Measurements from ENCODE around the gene CC2D2A.

CC2D2A gene

GRCh38 chr4:15466596-15466995 lies 3.1 kb upstream of the CC2D2A start:
- no peak for DNase-seq (ENCODE audit: low read depth in 2 of 2)

GRCh38 chr4:15470128-15470475 lies 420 bp downstream of the CC2D2A start:
- no peak for DNase-seq (ENCODE audit: low read depth in 2 of 2)

GRCh38 chr4:15476396-15476795 lies 6.7 kb downstream of the CC2D2A start:
- no peak for DNase-seq (ENCODE audit: low read depth in 2 of 2)

- DNase-seq (ENCODE audit: low read depth in 2 of 2): no peak
Observed at GRCh38 chr4:15478724-15479088, 9.0 kb downstream of the CC2D2A start.

- DNase-seq (ENCODE audit: low read depth in 2 of 2): peak; percentile 77 to 79
Observed at GRCh38 chr4:15479089-15479912, 9.6 kb downstream of the CC2D2A start.

GRCh38 chr4:15479913-15480185 lies 10.2 kb downstream of the CC2D2A start:
- no peak for DNase-seq (ENCODE audit: low read depth in 2 of 2)

GRCh38 chr4:15481961-15482745 lies 12.5 kb downstream of the CC2D2A start:
- no peak for DNase-seq (ENCODE audit: low read depth in 2 of 2)

- DNase-seq (ENCODE audit: low read depth in 2 of 2): no peak
Observed at GRCh38 chr4:15482842-15483241, 13.2 kb downstream of the CC2D2A start.

GRCh38 chr4:15488136-15488535 lies 18.5 kb downstream of the CC2D2A start:
- no peak for DNase-seq (ENCODE audit: low read depth in 2 of 2)

GRCh38 chr4:15488658-15489470 lies 19.2 kb downstream of the CC2D2A start:
- DNase-seq (ENCODE audit: low read depth in 2 of 2): peak; percentile 89 to 93

- no peak for DNase-seq (ENCODE audit: low read depth in 2 of 2)
Observed at GRCh38 chr4:15489551-15489950, 19.9 kb downstream of the CC2D2A start.

- no peak for DNase-seq (ENCODE audit: low read depth in 2 of 2)
Observed at GRCh38 chr4:15493411-15493810, 23.7 kb downstream of the CC2D2A start.

GRCh38 chr4:15495621-15496020 lies 25.9 kb downstream of the CC2D2A start:
- no peak for DNase-seq (ENCODE audit: low read depth in 2 of 2)

GRCh38 chr4:15498356-15498755 lies 28.7 kb downstream of the CC2D2A start:
- no peak for DNase-seq (ENCODE audit: low read depth in 2 of 2)

GRCh38 chr4:15500701-15501100 lies 31.0 kb downstream of the CC2D2A start:
- no peak for DNase-seq (ENCODE audit: low read depth in 2 of 2)

GRCh38 chr4:15501941-15502340 lies 32.3 kb downstream of the CC2D2A start:
- no peak for DNase-seq (ENCODE audit: low read depth in 2 of 2)

- no peak for DNase-seq (ENCODE audit: low read depth in 2 of 2)
Observed at GRCh38 chr4:15502384-15502783, 32.7 kb downstream of the CC2D2A start.

GRCh38 chr4:15504041-15504440 lies 34.4 kb downstream of the CC2D2A start:
- DNase-seq (ENCODE audit: low read depth in 2 of 2): no peak

- DNase-seq (ENCODE audit: low read depth in 2 of 2): no peak
Observed at GRCh38 chr4:15506464-15506863, 36.8 kb downstream of the CC2D2A start.

- DNase-seq (ENCODE audit: low read depth in 2 of 2): no peak
Observed at GRCh38 chr4:15507679-15508078, 38.0 kb downstream of the CC2D2A start.

- DNase-seq (ENCODE audit: low read depth in 2 of 2): no peak
Observed at GRCh38 chr4:15510961-15511360, 41.3 kb downstream of the CC2D2A start.

GRCh38 chr4:15513545-15513944 lies 43.9 kb downstream of the CC2D2A start:
- DNase-seq (ENCODE audit: low read depth in 2 of 2): no peak

GRCh38 chr4:15515106-15515505 lies 45.4 kb downstream of the CC2D2A start:
- no peak for DNase-seq (ENCODE audit: low read depth in 2 of 2)
